ENCODE measurements around the gene LONP2.

DNA sequence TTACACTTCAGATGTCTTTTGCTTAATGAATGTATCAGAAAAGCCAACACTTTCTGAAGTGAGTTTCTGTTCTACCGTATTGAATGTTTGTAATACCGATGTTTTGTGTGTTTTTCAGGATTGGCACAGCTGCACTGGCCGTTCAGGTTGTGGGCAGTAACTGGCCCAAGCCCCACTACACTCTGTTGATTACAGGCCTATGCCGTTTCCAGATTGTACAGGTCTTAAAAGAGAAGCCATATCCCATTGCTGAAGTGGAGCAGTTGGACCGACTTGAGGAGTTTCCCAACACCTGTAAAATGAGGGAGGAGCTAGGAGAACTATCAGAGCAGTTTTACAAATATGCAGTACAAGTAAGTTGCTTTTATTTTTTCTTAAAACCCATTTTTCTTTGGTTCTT is 7.9 kb downstream of the LONP2 start:
- TF ChIP-seq, protein P1, sequence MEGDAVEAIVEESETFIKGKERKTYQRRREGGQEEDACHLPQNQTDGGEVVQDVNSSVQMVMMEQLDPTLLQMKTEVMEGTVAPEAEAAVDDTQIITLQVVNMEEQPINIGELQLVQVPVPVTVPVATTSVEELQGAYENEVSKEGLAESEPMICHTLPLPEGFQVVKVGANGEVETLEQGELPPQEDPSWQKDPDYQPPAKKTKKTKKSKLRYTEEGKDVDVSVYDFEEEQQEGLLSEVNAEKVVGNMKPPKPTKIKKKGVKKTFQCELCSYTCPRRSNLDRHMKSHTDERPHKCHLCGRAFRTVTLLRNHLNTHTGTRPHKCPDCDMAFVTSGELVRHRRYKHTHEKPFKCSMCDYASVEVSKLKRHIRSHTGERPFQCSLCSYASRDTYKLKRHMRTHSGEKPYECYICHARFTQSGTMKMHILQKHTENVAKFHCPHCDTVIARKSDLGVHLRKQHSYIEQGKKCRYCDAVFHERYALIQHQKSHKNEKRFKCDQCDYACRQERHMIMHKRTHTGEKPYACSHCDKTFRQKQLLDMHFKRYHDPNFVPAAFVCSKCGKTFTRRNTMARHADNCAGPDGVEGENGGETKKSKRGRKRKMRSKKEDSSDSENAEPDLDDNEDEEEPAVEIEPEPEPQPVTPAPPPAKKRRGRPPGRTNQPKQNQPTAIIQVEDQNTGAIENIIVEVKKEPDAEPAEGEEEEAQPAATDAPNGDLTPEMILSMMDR (conservative IDR thresholded peaks at IDR 0.05; ENCODE audit: low read depth, low read length) = no peak
- TF ChIP-seq EZH2 (IDR thresholded peaks at IDR 0.05; ENCODE audit: low read length, unreplicated experiment) = no peak
